ENCODE results near the gene ANXA4.
A peak's percentile ranks its signal among the peaks of the same experiment; 100 is the strongest.
"Not testable (repeated sequence)": the region's sequence is repeated elsewhere in the genome, so short reads cannot be mapped to it uniquely, and the experiment has no call there.

The ANXA4 gene

DNA sequence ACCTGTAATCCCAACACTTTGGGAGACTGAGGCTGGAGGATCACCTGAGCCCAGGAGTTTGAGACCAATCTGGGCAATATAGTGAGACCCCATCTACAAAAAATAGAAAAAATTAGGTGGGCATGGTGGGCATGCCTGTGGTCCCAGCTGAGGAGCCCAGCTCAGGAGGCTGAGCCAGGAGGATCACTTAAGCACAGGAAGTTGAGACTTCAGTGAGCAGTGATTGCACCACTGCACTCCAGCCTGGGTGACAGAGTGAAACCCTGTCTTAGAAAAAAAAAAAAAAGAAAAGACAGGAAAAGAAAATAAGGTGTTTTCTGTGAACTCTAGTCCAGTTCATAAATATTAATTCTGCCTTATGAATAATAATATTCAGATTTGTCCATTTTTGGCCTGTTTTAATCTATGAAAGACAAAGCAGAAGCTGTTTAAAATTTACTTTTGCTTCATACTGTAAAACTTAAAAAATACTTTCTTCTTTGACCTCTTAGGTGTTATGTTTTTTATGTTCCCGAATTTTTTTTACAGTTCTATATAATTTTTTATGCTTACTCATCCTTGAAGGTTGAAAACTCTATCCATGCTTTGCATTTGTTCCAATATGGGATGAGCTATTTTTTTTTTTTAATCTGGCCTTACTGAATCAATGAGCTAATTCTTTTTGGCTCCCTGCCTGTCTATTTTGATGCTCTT, 8.4 kb upstream of the ANXA4 start:
- Mint-ChIP-seq H3K4me1 (ENCODE audit: low read depth) (peaks cover 4% of the 10 kb centered on the region), H3K4me3 (no peak overlapping the region), H3K27ac (no peak overlapping the region), H3K27me3 (no peaks in the 10 kb centered on the region), H3K9me3 (no peaks in the 10 kb centered on the region), H3K36me3 (ENCODE audit: low read depth) (no peaks in the 10 kb centered on the region)

DNA sequence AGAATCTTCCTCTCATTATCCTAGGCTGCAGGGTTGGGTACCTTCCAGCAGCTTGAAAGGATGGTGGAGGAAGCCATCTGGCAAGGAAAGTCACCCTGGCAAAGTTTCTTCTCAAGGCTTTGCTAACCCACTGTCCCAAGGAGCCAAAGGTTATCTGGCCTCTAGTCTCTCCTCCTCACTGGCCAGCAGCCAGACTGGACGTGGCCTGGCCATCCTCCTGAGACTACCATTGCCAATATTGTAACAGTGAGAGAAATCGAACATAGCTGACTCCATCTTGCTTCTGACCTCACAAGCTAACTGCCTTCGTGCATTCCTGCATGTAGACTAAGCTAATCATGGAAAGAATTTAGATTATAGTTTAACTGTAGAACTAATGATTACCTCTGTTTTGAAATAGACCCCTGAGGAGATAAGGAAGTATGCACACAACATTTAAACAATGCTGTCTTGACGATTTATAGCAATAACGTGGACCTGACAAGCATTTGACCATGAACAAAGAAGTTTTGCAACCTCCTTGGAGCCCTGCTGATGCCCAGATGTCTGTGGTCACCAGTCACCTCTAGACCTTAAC, 7.8 kb upstream of the ANXA4 start:
- no peaks in the 10 kb centered on the region for H3K9me3 Mint-ChIP-seq
- no peak overlapping the region for H3K27ac Mint-ChIP-seq
- H3K36me3 Mint-ChIP-seq (ENCODE audit: low read depth): no peaks in the 10 kb centered on the region
- no peak overlapping the region for H3K4me3 Mint-ChIP-seq
- H3K4me1 Mint-ChIP-seq (ENCODE audit: low read depth): peaks cover 4% of the 10 kb centered on the region
- H3K27me3 Mint-ChIP-seq: no peaks in the 10 kb centered on the region

DNA sequence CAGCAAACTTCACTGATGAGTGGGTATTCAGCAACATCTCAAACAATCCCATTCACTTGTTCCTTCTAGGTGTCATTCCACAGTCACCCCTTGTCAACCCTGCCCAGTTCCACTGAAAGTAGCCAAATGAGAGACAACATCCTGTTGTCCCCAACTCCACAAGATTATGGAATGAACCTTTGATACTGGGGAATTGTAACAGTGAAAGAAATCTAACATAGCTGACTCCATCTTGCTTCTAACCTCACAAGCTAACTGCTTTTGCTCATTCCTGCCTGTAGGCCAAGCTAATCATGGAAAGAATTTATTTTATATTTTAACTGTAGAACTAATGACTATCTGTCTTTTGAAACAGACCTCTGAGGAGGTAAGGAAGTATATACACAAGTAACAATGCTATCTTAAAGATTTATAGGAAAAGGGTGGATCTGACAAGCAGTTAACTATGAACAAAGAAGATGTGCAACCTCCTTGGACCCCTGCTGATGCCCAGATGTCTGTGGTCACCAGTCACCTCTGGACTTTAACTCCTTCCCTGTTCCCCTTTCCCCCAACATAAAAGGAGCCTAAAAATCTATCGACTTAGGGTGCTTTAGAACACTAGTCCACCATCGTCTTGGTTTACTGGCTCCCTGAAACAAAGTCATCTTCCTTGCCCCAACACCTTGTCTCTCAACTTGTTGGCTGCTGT, 6.9 kb upstream of the ANXA4 start:
- no peaks in the 10 kb centered on the region for H3K36me3 Mint-ChIP-seq (ENCODE audit: low read depth)
- H3K4me3 Mint-ChIP-seq: no peak overlapping the region
- H3K9me3 Mint-ChIP-seq: no peaks in the 10 kb centered on the region
- H3K27ac Mint-ChIP-seq: no peak overlapping the region
- H3K27me3 Mint-ChIP-seq: no peaks in the 10 kb centered on the region
- peaks cover 4% of the 10 kb centered on the region for H3K4me1 Mint-ChIP-seq (ENCODE audit: low read depth)

DNA sequence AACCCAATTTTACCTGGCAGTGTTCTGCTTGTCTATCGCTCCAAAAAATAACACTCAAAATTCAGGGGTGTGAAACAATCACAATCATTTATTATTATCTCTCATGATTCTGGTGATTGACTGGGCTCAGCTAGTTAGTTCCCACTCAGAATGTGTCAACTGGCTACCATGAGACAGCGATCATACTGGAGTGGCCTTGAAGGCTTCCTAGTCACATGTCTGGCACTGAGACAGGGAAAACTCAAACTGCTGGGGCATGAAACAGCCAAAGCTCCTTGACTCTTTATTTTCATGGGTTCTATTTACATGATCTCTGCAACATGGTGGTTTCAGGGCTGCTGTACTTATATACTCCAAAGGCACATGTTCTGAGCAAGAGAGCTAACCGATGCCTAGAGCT, 6.2 kb upstream of the ANXA4 start:
- H3K4me1 Mint-ChIP-seq (ENCODE audit: low read depth): peaks cover 4% of the 10 kb centered on the region
- no peak overlapping the region for H3K4me3 Mint-ChIP-seq
- no peaks in the 10 kb centered on the region for H3K27me3 Mint-ChIP-seq

DNA sequence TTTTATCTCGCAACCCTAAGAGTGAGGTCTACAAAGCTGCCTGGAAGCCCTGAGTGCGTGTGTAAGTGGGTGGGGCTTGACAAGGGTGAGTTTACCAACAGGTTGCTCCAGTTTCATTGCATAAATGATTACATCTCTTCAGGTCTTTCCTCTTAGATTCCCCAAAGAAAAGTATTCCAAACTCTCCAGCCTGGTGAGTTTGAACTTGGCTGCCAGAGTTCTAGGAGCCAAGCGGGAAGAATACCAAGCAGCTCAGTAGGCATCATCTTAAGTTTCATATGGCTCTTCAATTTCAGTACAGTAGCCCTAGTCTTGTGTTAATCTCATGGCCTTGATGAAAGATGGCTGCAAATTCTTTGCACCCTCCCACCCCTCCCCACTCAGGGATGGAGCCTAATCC, 3.8 kb upstream of the ANXA4 start:
- not testable (repeated sequence) for H3K27me3 Mint-ChIP-seq, H3K4me3 Mint-ChIP-seq

More for the DNA sequence above, 6.2 kb upstream of the ANXA4 start:
- Mint-ChIP-seq H3K27ac (no peak overlapping the region), H3K36me3 (ENCODE audit: low read depth) (no peaks in the 10 kb centered on the region), H3K9me3 (no peaks in the 10 kb centered on the region)

DNA sequence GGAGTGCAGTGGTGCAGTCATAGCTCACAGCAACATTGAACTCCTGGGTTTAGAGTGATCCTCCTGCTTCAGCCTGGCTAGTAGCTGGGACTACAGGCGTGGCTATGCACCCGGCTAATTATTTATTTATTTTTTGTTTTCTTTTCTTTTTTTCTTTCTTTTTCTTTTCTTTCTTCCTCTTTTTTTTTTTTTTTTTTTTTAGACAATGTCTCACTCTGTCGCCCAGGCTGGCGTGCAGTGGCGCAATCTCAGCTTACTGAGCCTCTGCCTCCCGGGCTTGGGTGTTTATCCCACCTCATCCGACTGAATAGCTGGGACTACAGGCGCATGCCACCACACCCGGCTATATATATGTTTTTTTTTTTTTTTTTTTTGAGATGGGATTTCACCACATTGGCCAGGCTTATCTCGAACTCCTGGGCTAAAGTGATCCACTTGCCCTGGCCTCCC, 1.4 kb upstream of the ANXA4 start:
- peaks cover 7% of the 10 kb centered on the region for H3K27me3 Mint-ChIP-seq
- peak overlapping the region; percentile 94 for H3K4me3 Mint-ChIP-seq
- peaks cover 15% of the 10 kb centered on the region for H3K4me1 Mint-ChIP-seq (ENCODE audit: low read depth)
- H3K36me3 Mint-ChIP-seq (ENCODE audit: low read depth): no peaks in the 10 kb centered on the region
- no peak overlapping the region for H3K27ac Mint-ChIP-seq
- H3K9me3 Mint-ChIP-seq: no peaks in the 10 kb centered on the region

More for the DNA sequence above, 3.8 kb upstream of the ANXA4 start:
- H3K4me1 Mint-ChIP-seq (ENCODE audit: low read depth): peaks cover 15% of the 10 kb centered on the region
- not testable (repeated sequence) for H3K27ac Mint-ChIP-seq; H3K9me3 Mint-ChIP-seq; H3K36me3 Mint-ChIP-seq (ENCODE audit: low read depth)

DNA sequence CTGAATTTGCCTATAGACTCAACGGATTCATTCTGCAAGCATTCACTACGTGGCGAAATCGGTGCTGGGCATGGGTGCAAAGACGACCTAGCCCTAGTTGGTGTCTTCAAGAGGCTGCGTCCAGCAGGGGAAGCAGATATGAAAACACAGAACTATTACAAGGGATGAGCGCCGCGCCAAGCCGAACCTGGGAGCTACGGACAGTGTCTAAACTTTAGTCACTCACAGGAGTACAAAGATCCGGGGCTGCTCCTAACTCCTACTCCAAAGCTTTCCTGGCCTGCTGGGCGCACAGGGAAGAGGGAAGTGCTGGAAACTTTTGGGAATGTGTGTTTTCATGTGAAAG, 732 bp upstream of the ANXA4 start:
- Mint-ChIP-seq H3K4me3 (peak overlapping the region; percentile 94), H3K9me3 (no peaks in the 10 kb centered on the region), H3K27ac (peak overlapping the region; percentile 93), H3K27me3 (peaks cover 7% of the 10 kb centered on the region), H3K36me3 (ENCODE audit: low read depth) (no peaks in the 10 kb centered on the region), H3K4me1 (ENCODE audit: low read depth) (peaks cover 15% of the 10 kb centered on the region)

DNA sequence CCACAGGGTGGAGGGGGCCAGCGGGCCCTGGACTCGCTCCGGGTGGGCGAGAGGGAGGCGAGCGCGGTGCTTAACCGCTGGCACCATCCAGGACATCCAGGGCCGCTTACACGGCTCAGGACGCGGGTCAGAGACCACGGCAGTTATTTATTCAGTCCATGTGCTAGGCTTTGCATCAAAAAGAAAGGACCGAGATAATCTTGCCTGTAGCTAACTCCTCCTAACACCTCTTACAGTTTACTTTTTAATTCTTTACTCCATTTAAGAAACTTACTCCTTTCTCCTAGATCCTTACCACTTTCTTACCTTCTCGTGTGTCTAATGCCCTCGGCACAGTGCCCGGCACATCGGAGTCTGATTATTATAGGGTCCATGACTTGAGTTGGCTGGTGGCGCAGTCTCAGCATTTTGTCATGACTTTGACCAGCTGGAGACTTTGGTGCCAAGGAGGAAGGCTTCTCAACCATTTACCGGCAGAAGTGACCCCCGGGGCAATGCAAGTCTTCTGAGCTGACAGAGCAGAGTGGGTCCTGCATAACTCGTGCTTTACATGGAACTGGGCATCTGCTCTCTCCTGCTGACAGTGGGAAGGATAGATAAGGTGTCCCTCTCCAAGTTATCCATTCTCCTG, 503 bp downstream of the ANXA4 start:
- Mint-ChIP-seq H3K36me3 (ENCODE audit: low read depth) (no peaks in the 10 kb centered on the region), H3K9me3 (no peaks in the 10 kb centered on the region), H3K27ac (peak overlapping the region; percentile 87), H3K4me3 (peak overlapping the region; percentile 94), H3K27me3 (peaks cover 7% of the 10 kb centered on the region), H3K4me1 (ENCODE audit: low read depth) (peaks cover 15% of the 10 kb centered on the region)

DNA sequence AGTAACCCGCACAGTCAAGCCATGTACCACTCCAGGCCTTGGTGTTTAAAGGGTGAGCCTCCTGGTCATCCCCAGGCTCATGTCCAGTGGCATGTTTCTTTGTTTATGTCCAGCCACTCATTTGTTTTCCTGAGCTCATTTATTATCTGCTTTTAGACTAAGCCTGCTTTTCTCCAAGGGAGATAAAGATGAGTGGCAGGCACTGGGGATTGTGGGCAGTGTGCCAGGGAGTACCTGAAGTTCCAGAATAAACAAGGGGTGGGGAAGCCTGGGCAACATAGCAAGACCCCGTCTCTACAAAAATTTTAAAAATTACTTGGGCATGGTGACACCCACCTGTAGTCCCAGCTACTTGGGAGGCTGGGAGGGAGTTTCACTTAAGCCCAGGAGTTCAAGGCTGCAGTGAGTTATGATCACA, 1.9 kb downstream of the ANXA4 start:
- Mint-ChIP-seq H3K36me3 (ENCODE audit: low read depth) (peaks cover under 1% of the 10 kb centered on the region), H3K9me3 (no peaks in the 10 kb centered on the region), H3K27me3 (peaks cover 7% of the 10 kb centered on the region), H3K4me3 (no peak overlapping the region), H3K27ac (no peak overlapping the region), H3K4me1 (ENCODE audit: low read depth) (peaks cover 15% of the 10 kb centered on the region)

DNA sequence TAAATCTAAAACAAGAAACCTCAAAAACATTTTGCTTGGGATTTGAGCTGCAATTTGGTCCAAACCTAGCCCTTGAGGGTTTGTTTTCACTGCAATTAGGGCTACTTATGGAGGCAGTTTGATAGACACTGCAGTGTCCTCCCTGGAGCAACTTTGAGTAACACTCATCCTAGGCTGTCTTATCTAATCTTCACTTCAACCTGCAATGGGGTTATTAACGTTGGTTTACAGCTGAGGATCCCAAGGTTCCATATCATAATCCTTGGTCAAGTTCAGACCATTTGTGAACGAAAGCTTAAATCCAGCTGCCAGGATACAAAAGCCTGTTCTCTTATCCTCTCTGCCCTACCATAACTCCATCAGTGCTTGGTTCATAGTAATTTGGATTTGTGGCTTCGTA, 2.5 kb downstream of the ANXA4 start:
- Mint-ChIP-seq H3K4me1 (ENCODE audit: low read depth) (peaks cover 15% of the 10 kb centered on the region), H3K36me3 (ENCODE audit: low read depth) (peaks cover 5% of the 10 kb centered on the region), H3K27me3 (peaks cover 7% of the 10 kb centered on the region), H3K9me3 (no peaks in the 10 kb centered on the region), H3K4me3 (no peak overlapping the region), H3K27ac (no peak overlapping the region)

DNA sequence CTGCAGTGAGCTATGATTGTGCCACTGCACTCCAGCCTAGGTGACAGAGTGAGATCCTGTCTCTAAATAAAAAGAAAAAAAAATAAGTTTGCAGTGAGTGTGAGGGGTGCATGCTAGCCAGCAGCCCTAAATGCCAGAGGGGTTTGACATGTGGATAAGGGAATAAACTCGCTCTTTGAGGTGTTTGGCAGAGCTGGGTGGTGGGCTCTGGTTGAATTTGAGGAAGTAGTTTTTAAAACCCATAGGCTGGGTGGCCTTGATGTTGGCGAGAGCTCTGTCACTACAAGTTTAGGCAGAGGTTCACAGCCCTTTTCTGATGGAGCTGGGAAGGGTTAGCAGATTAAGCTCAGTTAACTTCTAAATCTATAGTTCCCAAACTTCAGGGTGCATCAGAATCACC, 3.1 kb downstream of the ANXA4 start:
- Mint-ChIP-seq H3K4me1 (ENCODE audit: low read depth) (peaks cover 15% of the 10 kb centered on the region), H3K27ac (no peak overlapping the region), H3K4me3 (no peak overlapping the region), H3K27me3 (peaks cover 7% of the 10 kb centered on the region), H3K36me3 (ENCODE audit: low read depth) (peaks cover 5% of the 10 kb centered on the region), H3K9me3 (no peaks in the 10 kb centered on the region)

DNA sequence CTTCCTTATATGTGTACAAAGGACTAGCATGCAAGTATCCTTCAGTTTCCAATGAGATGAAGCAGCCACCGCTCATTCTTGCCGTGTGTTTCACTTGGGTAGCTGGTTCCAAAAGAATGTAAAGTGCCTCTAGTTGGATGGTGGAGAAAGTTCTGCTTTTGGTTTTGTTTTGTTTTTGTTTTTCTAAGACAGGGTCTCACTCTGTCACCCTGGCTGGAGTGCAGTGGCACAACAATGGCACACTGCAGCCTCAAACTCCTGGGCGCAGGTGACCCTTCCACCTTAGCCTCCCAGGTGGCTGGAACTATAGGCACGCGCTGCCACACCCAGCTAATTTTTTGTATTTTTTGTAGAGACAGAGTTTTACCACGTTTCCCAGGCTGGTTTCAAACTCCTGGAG, 8.3 kb downstream of the ANXA4 start:
- Mint-ChIP-seq H3K4me1 (ENCODE audit: low read depth) (peaks cover 7% of the 10 kb centered on the region), H3K9me3 (no peaks in the 10 kb centered on the region)

DNA sequence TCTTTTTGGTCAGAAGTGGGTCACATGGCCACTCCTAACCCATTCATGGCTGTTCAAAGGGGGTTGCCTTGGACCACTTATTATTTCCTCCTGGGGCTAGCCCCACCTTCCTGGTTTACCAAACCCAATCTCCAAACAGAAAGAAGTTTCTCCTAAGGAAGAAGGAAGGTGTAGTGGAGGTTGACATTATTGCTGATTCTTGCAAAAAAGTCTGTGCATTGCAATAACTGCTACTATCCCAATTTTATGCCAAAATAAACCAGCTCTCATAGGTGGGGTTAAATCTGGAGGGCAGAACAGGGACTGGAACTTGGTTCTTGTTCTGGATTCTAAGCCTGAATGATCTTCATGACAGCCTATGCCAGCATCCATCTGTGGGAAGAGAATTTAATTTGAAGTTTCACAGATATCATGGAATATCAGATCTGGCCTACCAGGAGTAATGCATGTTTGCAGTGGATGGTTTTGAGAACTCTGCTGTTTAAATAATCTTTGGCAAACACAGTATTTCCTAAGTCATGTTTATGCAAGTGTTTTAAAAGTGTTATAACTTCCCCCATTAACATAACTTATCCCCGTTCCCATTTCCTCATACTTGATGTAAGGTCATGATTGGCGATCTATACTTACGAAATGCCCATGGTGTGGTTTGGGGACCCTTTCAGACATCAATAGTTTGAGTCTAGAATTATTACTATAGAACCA, 11.9 kb downstream of the ANXA4 start:
- peaks cover 5% of the 10 kb centered on the region for H3K36me3 Mint-ChIP-seq (ENCODE audit: low read depth)
- no peaks in the 10 kb centered on the region for H3K27me3 Mint-ChIP-seq
- no peak overlapping the region for H3K4me3 Mint-ChIP-seq
- H3K4me1 Mint-ChIP-seq (ENCODE audit: low read depth): peaks cover 15% of the 10 kb centered on the region
- H3K27ac Mint-ChIP-seq: no peak overlapping the region
- no peaks in the 10 kb centered on the region for H3K9me3 Mint-ChIP-seq

More for the DNA sequence above, 8.3 kb downstream of the ANXA4 start:
- Mint-ChIP-seq H3K27me3 (no peaks in the 10 kb centered on the region), H3K4me3 (no peak overlapping the region), H3K36me3 (ENCODE audit: low read depth) (peaks cover 5% of the 10 kb centered on the region), H3K27ac (no peak overlapping the region)

DNA sequence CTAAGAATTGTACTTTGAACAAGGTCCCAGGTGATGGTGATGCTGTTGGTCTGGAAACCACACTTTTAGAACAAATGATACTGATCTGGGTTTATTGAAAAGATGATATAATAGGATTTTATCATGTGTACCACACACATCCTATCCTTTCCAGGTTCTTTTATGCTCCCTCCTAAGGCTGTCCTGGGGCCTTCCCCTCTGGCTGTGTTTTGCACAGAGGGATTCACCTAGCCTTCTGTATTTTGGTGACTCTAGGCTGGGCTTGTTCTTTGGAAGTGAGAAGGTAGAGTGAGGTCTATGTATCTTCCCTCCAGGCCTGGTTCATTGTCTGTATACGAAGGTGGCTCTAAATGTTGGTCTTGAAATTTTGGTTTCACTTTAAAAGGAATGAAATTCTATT, 12.7 kb downstream of the ANXA4 start:
- Mint-ChIP-seq H3K36me3 (ENCODE audit: low read depth) (no peaks in the 10 kb centered on the region), H3K27ac (no peak overlapping the region), H3K9me3 (no peaks in the 10 kb centered on the region), H3K4me1 (ENCODE audit: low read depth) (peaks cover 15% of the 10 kb centered on the region), H3K4me3 (no peak overlapping the region), H3K27me3 (no peaks in the 10 kb centered on the region)
